BLaER1 treated with 17β-estradiol and CSF1 and Interleukin-3, amounts not matched to agents 10 nM and 100 nM (cell line): ENCODE results near the gene GPR52.

ENCODE experiments used
- H3K27ac ChIP-seq, 11 experiments: shearing (Covaris generic); formaldehyde crosslinking; 2 replicates each; pipeline ENCODE4 v1.8.1; 2022
- H3K27me3 ChIP-seq, 11 experiments: shearing (Covaris generic); formaldehyde crosslinking; 2 replicates each; pipeline ENCODE4 v1.8.1; 2022
- H3K36me3 ChIP-seq, 11 experiments: shearing (Covaris generic); formaldehyde crosslinking; 2 replicates each; pipeline ENCODE4 v1.8.1; 2022
- H3K4me1 ChIP-seq, 10 experiments: shearing (Covaris generic); formaldehyde crosslinking; 2 replicates each; pipeline ENCODE4 v1.8.1; 2022
- H3K4me2 ChIP-seq, 11 experiments: shearing (Covaris generic); formaldehyde crosslinking; 2 replicates each; pipeline ENCODE4 v1.8.1; 2022
- H3K4me3 ChIP-seq, 10 experiments: shearing (Covaris generic); formaldehyde crosslinking; 2 replicates each; pipeline ENCODE4 v1.8.1; 2022
- H3K9ac ChIP-seq, 11 experiments: shearing (Covaris generic); formaldehyde crosslinking; 2 replicates each; pipeline ENCODE4 v1.8.1; 2022
- H3K9me3 ChIP-seq, 11 experiments: shearing (Covaris generic); formaldehyde crosslinking; replicated peaks in 1 of 11; 2 replicates each; pipeline ENCODE4 v1.8.1; 2022
- H4K20me1 ChIP-seq, 11 experiments: shearing (Covaris generic); formaldehyde crosslinking; 2 replicates each; pipeline ENCODE4 v1.8.1; 2022
- Cebpa-rat ChIP-seq, 11 experiments: shearing (Covaris generic); IDR thresholded peaks; 2 replicates each; pipeline ENCODE4 v1.8.1; 2022

The GPR52 gene

GRCh38 chr1:174445817-174446216 lies 1.9 kb upstream of the GPR52 start:
- no peak for TF ChIP-seq Cebpa-rat (IDR thresholded peaks at IDR 0.05)
- Histone ChIP-seq H3K4me3 (no peak overlapping the region), H3K4me1 (no peaks in the 10 kb centered on the region), H3K36me3 (no peaks in the 10 kb centered on the region), H3K27me3 (no peaks in the 10 kb centered on the region), H3K27ac (no peak overlapping the region), H3K9ac (no peak overlapping the region), H3K4me2 (no peak overlapping the region), H4K20me1 (peaks cover 0 to 5% (median 0%) of the 10 kb centered on the region in 11 experiments; a peak in 1 of 22 replicates), H3K9me3 (no peaks in the 10 kb centered on the region)

- H4K20me1 ChIP-seq: peaks cover 0 to 5% (median 0%) of the 10 kb centered on the region in 11 experiments; a peak in 1 of 22 replicates
- no peak for TF ChIP-seq Cebpa-rat (IDR thresholded peaks at IDR 0.05)
- H3K36me3 ChIP-seq: no peaks in the 10 kb centered on the region
- H3K27me3 ChIP-seq: no peaks in the 10 kb centered on the region
- no peak overlapping the region for H3K4me2 ChIP-seq
- no peak overlapping the region for H3K27ac ChIP-seq
- H3K4me3 ChIP-seq: no peak overlapping the region
- H3K4me1 ChIP-seq: no peaks in the 10 kb centered on the region
- H3K9ac ChIP-seq: no peak overlapping the region
- no peaks in the 10 kb centered on the region for H3K9me3 ChIP-seq
Observed at GRCh38 chr1:174448531-174448883, 743 bp downstream of the GPR52 start.

GRCh38 chr1:174448974-174449373 lies 1.2 kb downstream of the GPR52 start:
- H3K27me3 ChIP-seq: no peaks in the 10 kb centered on the region
- H3K4me3 ChIP-seq: no peak overlapping the region
- H3K27ac ChIP-seq: no peak overlapping the region
- no peaks in the 10 kb centered on the region for H3K9me3 ChIP-seq
- peaks cover 0 to 5% (median 0%) of the 10 kb centered on the region in 11 experiments; a peak in 1 of 22 replicates for H4K20me1 ChIP-seq
- H3K4me2 ChIP-seq: no peak overlapping the region
- H3K4me1 ChIP-seq: no peaks in the 10 kb centered on the region
- no peak for TF ChIP-seq Cebpa-rat (IDR thresholded peaks at IDR 0.05)
- no peak overlapping the region for H3K9ac ChIP-seq
- no peaks in the 10 kb centered on the region for H3K36me3 ChIP-seq

- Histone ChIP-seq H3K36me3 (no peaks in the 10 kb centered on the region), H3K4me1 (no peaks in the 10 kb centered on the region), H3K4me2 (no peak overlapping the region), H4K20me1 (no peaks in the 10 kb centered on the region), H3K4me3 (no peak overlapping the region), H3K9ac (no peak overlapping the region), H3K27ac (no peak overlapping the region), H3K9me3 (no peaks in the 10 kb centered on the region), H3K27me3 (no peaks in the 10 kb centered on the region)
- TF ChIP-seq Cebpa-rat (IDR thresholded peaks at IDR 0.05): no peak
Observed at GRCh38 chr1:174451408-174451807, 3.6 kb downstream of the GPR52 start.

- Histone ChIP-seq H3K9me3 (peaks cover 0 to 3% (median 0%) of the 10 kb centered on the region in 11 experiments; a peak in 2 of 22 replicates), H3K4me3 (no peak overlapping the region), H3K4me2 (no peak overlapping the region), H3K27me3 (no peaks in the 10 kb centered on the region), H3K9ac (no peak overlapping the region), H3K4me1 (no peaks in the 10 kb centered on the region), H3K27ac (no peak overlapping the region), H3K36me3 (no peaks in the 10 kb centered on the region), H4K20me1 (no peaks in the 10 kb centered on the region)
- no peak for TF ChIP-seq Cebpa-rat (IDR thresholded peaks at IDR 0.05)
Observed at GRCh38 chr1:174465855-174466254, 18.1 kb downstream of the GPR52 start.

GRCh38 chr1:174466607-174467006 lies 18.8 kb downstream of the GPR52 start:
- peaks cover 0 to 3% (median 0%) of the 10 kb centered on the region in 11 experiments; a peak in 2 of 22 replicates for H3K9me3 ChIP-seq

GRCh38 chr1:174469052-174469451 lies 21.3 kb downstream of the GPR52 start:
- no peaks in the 10 kb centered on the region for H4K20me1 ChIP-seq
- no peaks in the 10 kb centered on the region for H3K9me3 ChIP-seq
- H3K9ac ChIP-seq: no peak overlapping the region
- no peaks in the 10 kb centered on the region for H3K27me3 ChIP-seq
- TF ChIP-seq Cebpa-rat (IDR thresholded peaks at IDR 0.05): no peak
- no peak overlapping the region for H3K4me3 ChIP-seq
- H3K4me2 ChIP-seq: no peak overlapping the region
- no peaks in the 10 kb centered on the region for H3K4me1 ChIP-seq
- no peak overlapping the region for H3K27ac ChIP-seq
- no peaks in the 10 kb centered on the region for H3K36me3 ChIP-seq

More at GRCh38 chr1:174466607-174467006, 18.8 kb downstream of the GPR52 start:
- no peak overlapping the region for H3K27ac ChIP-seq
- no peak overlapping the region for H3K4me2 ChIP-seq
- no peaks in the 10 kb centered on the region for H4K20me1 ChIP-seq
- H3K4me3 ChIP-seq: no peak overlapping the region
- TF ChIP-seq Cebpa-rat (IDR thresholded peaks at IDR 0.05): no peak
- H3K9ac ChIP-seq: no peak overlapping the region
- H3K36me3 ChIP-seq: no peaks in the 10 kb centered on the region
- H3K4me1 ChIP-seq: no peaks in the 10 kb centered on the region
- no peaks in the 10 kb centered on the region for H3K27me3 ChIP-seq

- no peak for TF ChIP-seq Cebpa-rat (IDR thresholded peaks at IDR 0.05)
- H3K27ac ChIP-seq: no peak overlapping the region
- no peaks in the 10 kb centered on the region for H3K36me3 ChIP-seq
- H3K9me3 ChIP-seq: no peaks in the 10 kb centered on the region
- H3K27me3 ChIP-seq: no peaks in the 10 kb centered on the region
- H4K20me1 ChIP-seq: no peaks in the 10 kb centered on the region
- H3K4me2 ChIP-seq: no peak overlapping the region
- no peak overlapping the region for H3K9ac ChIP-seq
- H3K4me1 ChIP-seq: no peaks in the 10 kb centered on the region
- no peak overlapping the region for H3K4me3 ChIP-seq
Observed at GRCh38 chr1:174469687-174470086, 21.9 kb downstream of the GPR52 start.

- peaks cover 0 to 6% (median 0%) of the 10 kb centered on the region in 11 experiments; a peak in 1 of 22 replicates for H4K20me1 ChIP-seq
- H3K36me3 ChIP-seq: no peaks in the 10 kb centered on the region
- no peak overlapping the region for H3K9ac ChIP-seq
- H3K4me3 ChIP-seq: no peak overlapping the region
- no peak for TF ChIP-seq Cebpa-rat (IDR thresholded peaks at IDR 0.05)
- H3K4me1 ChIP-seq: no peaks in the 10 kb centered on the region
- H3K27me3 ChIP-seq: no peaks in the 10 kb centered on the region
- H3K4me2 ChIP-seq: no peak overlapping the region
- no peak overlapping the region for H3K27ac ChIP-seq
- no peaks in the 10 kb centered on the region for H3K9me3 ChIP-seq
Observed at GRCh38 chr1:174479281-174479680, 31.5 kb downstream of the GPR52 start.

GRCh38 chr1:174480324-174480723 lies 32.6 kb downstream of the GPR52 start:
- Histone ChIP-seq H3K9me3 (no peaks in the 10 kb centered on the region), H3K4me2 (no peak overlapping the region), H3K27me3 (no peaks in the 10 kb centered on the region), H3K9ac (no peak overlapping the region), H3K4me1 (no peaks in the 10 kb centered on the region), H3K27ac (no peak overlapping the region), H3K4me3 (no peak overlapping the region), H4K20me1 (peaks cover 0 to 6% (median 0%) of the 10 kb centered on the region in 11 experiments; a peak in 1 of 22 replicates), H3K36me3 (no peaks in the 10 kb centered on the region)
- no peak for TF ChIP-seq Cebpa-rat (IDR thresholded peaks at IDR 0.05)
